Heart right ventricle (tissue), 16 donors: Measurements from ENCODE around the gene MTCH1. TPM values are rescaled to one million over a fixed set of nuclear protein-coding genes. Genes with fewer than 3 reads are reported as not detected.

Experiments used
- ATAC-seq, 8 donors: fragments of 200-7000 bp; cut with Tn5 transposase; one replicate each; pipeline ENCODE4 v1.9.1; 2020; ENCODE audit warnings: mild to moderate bottlenecking in 8 of 8, moderate library complexity in 8 of 8, moderate number of reproducible peaks in 1 of 8
- DNase-seq, 2 donors: peaks; one replicate each; pipeline ENCODE4 v3.0.0-alpha.2; 2020
- H3K27ac ChIP-seq, 10 donors: fragments of 200-600 bp; sonication (generic) in 2 of 10; one replicate each; pipeline versions ENCODE4 v1.5.0 to v1.8.0; 2020 to 2022; ENCODE audit warnings: mild to moderate bottlenecking in 3 of 10
- H3K27me3 ChIP-seq, 7 donors: fragments of 200-600 bp; one replicate each; pipeline ENCODE4 v1.8.0; 2021 to 2022; ENCODE audit warnings: mild to moderate bottlenecking in 2 of 7
- H3K36me3 ChIP-seq, 9 donors: fragments of 200-600 bp; sonication (generic) in 1 of 9; one replicate each; pipeline versions ENCODE4 v1.5.0 to v1.8.0; 2020 to 2022; ENCODE audit warnings: mild to moderate bottlenecking in 2 of 9
- H3K4me1 ChIP-seq, 9 donors: fragments of 200-600 bp; sonication (generic) in 1 of 9; one replicate each; pipeline versions ENCODE4 v1.5.0 to v1.8.0; 2020 to 2022; ENCODE audit warnings: mild to moderate bottlenecking in 4 of 9
- H3K4me3 ChIP-seq, 10 donors: fragments of 200-600 bp; sonication (generic) in 2 of 10; one replicate each; pipeline versions ENCODE4 v1.5.0 to v1.8.0; 2020 to 2022; ENCODE audit warnings: mild to moderate bottlenecking in 7 of 10, moderate library complexity in 2 of 10
- H3K9me3 ChIP-seq, 11 donors: fragments of 200-600 bp in 10 of 11; sonication (generic) in 2 of 11; one replicate each; pipeline versions ENCODE4 v1.5.0 to v1.8.0; 2013 to 2022; ENCODE audit warnings: mild to moderate bottlenecking in 2 of 11, control low read depth in 1 of 11, moderate library complexity in 1 of 11
- CTCF ChIP-seq, 9 donors: fragments of 200-600 bp; sonication (generic) in 2 of 9; IDR thresholded peaks; one replicate each; pipeline versions ENCODE4 v1.5.0 to v1.8.0; 2021 to 2022; ENCODE audit warnings: antibody characterized with exemption in 9 of 9, mild to moderate bottlenecking in 5 of 9, moderate library complexity in 1 of 9
- WGBS, 2 donors: extraction: QIAGEN DNeasy Blood & Tissue Kit; methylation state at CpG; one replicate each; pipeline ENCODE4 v1.1.7; 2013; ENCODE audit warnings: inconsistent platforms in 1 of 2; 5-methylcytosine and 5-hydroxymethylcytosine counted together
- intact Hi-C, 10 donors: fragments of 100-400 bp; cut with DNase I; formaldehyde crosslinking; loops; one replicate each; pipeline versions ENCODE4 v1.11.1 to v1.14.2; 2022
- polyA plus RNA-seq, 2 donors: library from polyadenylated mRNA; stranded (reverse); fragments of 200-250 nt; gene quantifications; one replicate each; pipeline ENCODE4 v1.2.3, GENCODE V29; 2013
- total RNA-seq, 10 donors: library from RNA; stranded (reverse); fragmentation: NEBNext Ultra II Directional in 3 of 10; extraction: Animal tissue kit (Norgen Biotek cat#: 25700) in 3 of 10; gene quantifications; one replicate each; pipeline versions ENCODE4 v1.2.1 to v1.2.4, GENCODE V29; 2021 to 2023
- donor health status: Arrhythmogenic right ventricular cardiomyopathy.
- donor health status: ischemic (EF 13 %, LVEDD 7.1; RV severe dilation, severe dysfunction).
- donor health status: healthy with polysubstance abuse.
- donor health status: DM: no; HTN: yes; CAD: no.
- donor health status: DM: no; HTN: no; CAD: no.
- donor health status: ischemic (EF 25% LVEDD 6.9; RV normal size, moderate dysfunction).
- donor health status: ischemic (EF 25% LVEDD 5.7; RV mildly dilated, moderate dysfunction).
- donor health status: healthy.
- donor health status: DM: yes; HTN: yes; CAD: no.
- donor health status: Ischemic cardiomyopathy.
- donor health status: ischemic (EF 35%, LVEDD 5.7; RV mildly dilated, moderate dysfunction).
- donor health status: nonischemic (EF 11% LVEDD 7.7; RV severe dilation, severe dysfunction).
- donor health status: DM: yes; HTN: yes; CAD: no.
- donor health status: PGD.
- donor health status: ischemic (EF 29% LVEDD 5.4; RV normal size, mild dysfunction).
- donor health status: nonischemic (EF 23%, LVEDD 6.1; RV moderate dilation, normal function).

MTCH1 gene
- total and polyA plus RNA-seq, 12 donors, result 82.6 to 341 (median 156) TPM

GRCh38 chr6:37005061-37005810 is 19.2 kb upstream of the MTCH1 start, which contains the start of gene FGD2:
TSS of gene FGD2 (plus strand) at chr6:37005655. CDS start at chr6:37005818, 163 bp downstream.
- Histone ChIP-seq H3K27me3 (no peaks in the 10 kb centered on the region), H3K4me1 (peaks cover 0 to 27% (median 0%) of the 10 kb centered on the region in 9 donors), H3K9me3 (no peaks in the 10 kb centered on the region), H3K27ac (peak within 1 kb of the TSS in 5 of 10 donors; percentile 1 to 86 (median 53)), H3K36me3 (no peaks in the 10 kb centered on the region), H3K4me3 (peak within 1 kb of the TSS in 7 of 10 donors; percentile 21 to 60 (median 40))
- ATAC-seq (peak in 3 of 8 donors; percentile 7 to 25 (median 14)), DNase-seq (no peak)
- intact Hi-C loops, result no loop called here
- no peak for TF ChIP-seq CTCF (IDR thresholded peaks at IDR 0.05)
- WGBS, 2 donors, result 80% methylated on average over 14 of the region's 14 CpGs

GRCh38 chr6:37004044-37004980 is 18.3 kb upstream of the MTCH1 start:
- TF ChIP-seq CTCF (IDR thresholded peaks at IDR 0.05), result no peak
- ATAC-seq (peak in 2 of 8 donors; percentile 27 to 43), DNase-seq (no peak)
- intact Hi-C loops, result no loop called here
- no peaks in the 10 kb centered on the region for H3K27me3 ChIP-seq
- 76 to 81% methylated on average over 11 of the region's 11 CpGs for WGBS, 2 donors
- no peaks in the 10 kb centered on the region for H3K36me3 ChIP-seq
- no peak overlapping the region for H3K27ac ChIP-seq
- no peak overlapping the region for H3K4me3 ChIP-seq
- H3K4me1 ChIP-seq, result peaks cover 0 to 23% (median 0%) of the 10 kb centered on the region in 9 donors
- no peaks in the 10 kb centered on the region for H3K9me3 ChIP-seq

DNA sequence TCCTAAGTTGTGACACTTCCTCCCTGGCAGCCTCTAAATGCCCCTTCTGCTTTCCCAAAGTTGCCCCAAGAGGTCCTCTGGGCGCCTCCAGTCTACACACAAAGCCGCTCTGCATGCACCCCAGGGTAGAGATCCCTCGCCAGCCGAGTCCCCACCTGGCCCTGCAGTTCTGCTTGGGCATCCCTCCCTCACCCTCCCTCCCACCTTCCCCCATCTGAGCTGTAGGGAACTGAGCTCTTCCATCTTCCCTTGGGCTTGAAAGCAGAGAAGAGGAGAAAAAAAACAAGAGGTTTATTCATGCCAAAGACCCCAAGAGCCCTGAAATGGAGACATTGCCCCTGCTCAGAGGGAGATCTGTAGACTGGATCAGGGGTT is 13.7 kb upstream of the MTCH1 start:
- H3K9me3 ChIP-seq, result no peaks in the 10 kb centered on the region
- H3K36me3 ChIP-seq, result no peaks in the 10 kb centered on the region
- DNase-seq (no peak), ATAC-seq (no peak)
- no peaks in the 10 kb centered on the region for H3K27me3 ChIP-seq
- peaks cover 0 to 21% (median 6%) of the 10 kb centered on the region in 9 donors for H3K4me1 ChIP-seq
- intact Hi-C loops, result no loop called here
- WGBS, 2 donors, result 96 to 97% methylated on average over 4 of the region's 4 CpGs
- TF ChIP-seq CTCF (IDR thresholded peaks at IDR 0.05), result no peak
- H3K4me3 ChIP-seq, result no peak overlapping the region
- no peak overlapping the region for H3K27ac ChIP-seq

- H3K27ac ChIP-seq, result peak overlapping the region; percentile 76 to 94 (median 91)
- ATAC-seq, result peak in 6 of 8 donors; percentile 4 to 46 (median 29)
These were observed 13.2 kb upstream of the MTCH1 start for GRCh38 chr6:36999061-36999750.

More at GRCh38 chr6:36999061-36999750, 13.2 kb upstream of the MTCH1 start:
- Histone ChIP-seq H3K36me3 (no peaks in the 10 kb centered on the region), H3K4me3 (no peak overlapping the region), H3K27me3 (no peaks in the 10 kb centered on the region), H3K4me1 (peaks cover 0 to 21% (median 6%) of the 10 kb centered on the region in 9 donors), H3K9me3 (no peaks in the 10 kb centered on the region)
- intact Hi-C loops, result no loop called here
- WGBS, 2 donors, result 61 to 62% methylated on average over 15 of the region's 15 CpGs
- DNase-seq, result no peak
- TF ChIP-seq CTCF (IDR thresholded peaks at IDR 0.05), result no peak
